Fibroblast of lung (primary cell): ENCODE data around the gene PRSS16. TPM values are rescaled to one million over a fixed set of nuclear protein-coding genes. Genes with fewer than 3 reads are reported as not detected.

Experiments
- DNase-seq, 2 donors: peaks; one replicate each; pipeline versions ENCODE4 v3.0.0 to v3.0.0-alpha.2; 2010; ENCODE audit warnings: low read depth in 2 of 2
- H2AFZ ChIP-seq: 2 replicates; pipeline ENCODE4 v1.5.1; 2012; ENCODE audit warnings: low read length, control low read depth, inconsistent platforms
- H3K27ac ChIP-seq: 2 replicates; pipeline ENCODE4 v1.5.1; 2011; ENCODE audit warnings: low read length, control low read depth; ENCODE audit not compliant: insufficient read depth
- H3K27me3 ChIP-seq: 2 replicates; pipeline ENCODE4 v1.5.1; 2011; ENCODE audit warnings: mild to moderate bottlenecking, low read length; ENCODE audit not compliant: control insufficient read depth, insufficient read depth
- H3K36me3 ChIP-seq: 2 replicates; pipeline ENCODE4 v1.5.1; 2011; ENCODE audit warnings: low read length; ENCODE audit not compliant: control insufficient read depth, insufficient read depth
- H3K4me1 ChIP-seq: 2 replicates; pipeline ENCODE4 v1.5.1; 2011; ENCODE audit warnings: low read length; ENCODE audit not compliant: control insufficient read depth, insufficient read depth; ENCODE audit errors: extremely low read depth
- H3K4me2 ChIP-seq: 2 replicates; pipeline ENCODE4 v1.5.1; 2011; ENCODE audit warnings: low read length, control low read depth; ENCODE audit not compliant: insufficient read depth; ENCODE audit errors: extremely low read depth
- H3K4me3 ChIP-seq, 4 experiments: fragments of 200-600 bp in 1 of 4; sonication (generic) in 1 of 4; replicated peaks in 1 of 4; 2 replicates each; pipeline ENCODE4 v1.5.1; 2011 to 2016; ENCODE audit warnings: low read length in 4 of 4, low read depth in 3 of 4, mild to moderate bottlenecking in 3 of 4, control low read depth in 2 of 4, inconsistent platforms in 1 of 4, mixed read lengths in 1 of 4; ENCODE audit not compliant: insufficient read depth in 1 of 4; ENCODE audit errors: control extremely low read depth in 1 of 4
- H3K79me2 ChIP-seq: 2 replicates; pipeline ENCODE4 v1.5.1; 2012; ENCODE audit warnings: mild to moderate bottlenecking, low read length, inconsistent platforms; ENCODE audit not compliant: control insufficient read depth, insufficient read depth
- H3K9ac ChIP-seq: 2 replicates; pipeline ENCODE4 v1.5.1; 2011; ENCODE audit warnings: mild to moderate bottlenecking, low read length, control low read depth; ENCODE audit not compliant: insufficient read depth
- H3K9me3 ChIP-seq: 2 replicates; pipeline ENCODE4 v1.5.1; 2012; ENCODE audit warnings: low read depth, low read length; ENCODE audit not compliant: control insufficient read depth, insufficient read depth
- H4K20me1 ChIP-seq: 2 replicates; pipeline ENCODE4 v1.5.1; 2011; ENCODE audit warnings: low read length; ENCODE audit not compliant: control insufficient read depth, insufficient read depth; ENCODE audit errors: extremely low read depth
- EZH2 ChIP-seq: IDR thresholded peaks from 2 replicates; pipeline ENCODE4 v1.5.1; 2012; ENCODE audit warnings: low read length, control low read depth, mild to moderate bottlenecking; ENCODE audit errors: missing control alignments
- polyA plus RNA-seq, 2 donors: library from polyadenylated mRNA; depleted of rRNA in 1 of 2; stranded (reverse) in 1 of 2; unstranded in 1 of 2; fragments of >200 nt; gene quantifications; 2 replicates each; pipeline ENCODE4 v1.2.1, GENCODE V29; 2011 to 2012; ENCODE audit warnings: missing spikeins in 1 of 2
- total RNA-seq: library from RNA; depleted of rRNA; stranded (reverse); fragments of >200 nt; gene quantifications from 2 replicates; pipeline ENCODE4 v1.2.1, GENCODE V29; 2014
- TF ChIP-seq, protein P1 (sequence below), 2 donors: IDR thresholded peaks in 1 of 2; conservative IDR thresholded peaks in 1 of 2; 1 replicate in 1 of 2; 2 replicates in 1 of 2; pipeline ENCODE4 v1.5.1; 2011 to 2012; ENCODE audit warnings: low read length in 2 of 2, control low read depth in 1 of 2, inconsistent platforms in 1 of 2, low read depth in 1 of 2, mild to moderate bottlenecking in 1 of 2

PRSS16 gene
- total and polyA plus RNA-seq, 2 donors (not counting 1 experiment from before 2014, with no cell fraction given): not detected

- Histone ChIP-seq H3K36me3 (no peaks in the 10 kb centered on the region), H3K4me3 (peak overlapping the region in 2 of 4 experiments; percentile 43 to 53), H2AFZ (peak overlapping the region; percentile 30), H4K20me1 (no peaks in the 10 kb centered on the region), H3K9ac (no peak overlapping the region), H3K4me2 (peak overlapping the region; percentile 71), H3K9me3 (no peaks in the 10 kb centered on the region), H3K79me2 (no peaks in the 10 kb centered on the region), H3K4me1 (no peaks in the 10 kb centered on the region), H3K27me3 (peaks cover 19% of the 10 kb centered on the region), H3K27ac (no peak overlapping the region)
- peak in 1 of 2 donors; percentile 67 for DNase-seq
- TF ChIP-seq, protein P1, sequence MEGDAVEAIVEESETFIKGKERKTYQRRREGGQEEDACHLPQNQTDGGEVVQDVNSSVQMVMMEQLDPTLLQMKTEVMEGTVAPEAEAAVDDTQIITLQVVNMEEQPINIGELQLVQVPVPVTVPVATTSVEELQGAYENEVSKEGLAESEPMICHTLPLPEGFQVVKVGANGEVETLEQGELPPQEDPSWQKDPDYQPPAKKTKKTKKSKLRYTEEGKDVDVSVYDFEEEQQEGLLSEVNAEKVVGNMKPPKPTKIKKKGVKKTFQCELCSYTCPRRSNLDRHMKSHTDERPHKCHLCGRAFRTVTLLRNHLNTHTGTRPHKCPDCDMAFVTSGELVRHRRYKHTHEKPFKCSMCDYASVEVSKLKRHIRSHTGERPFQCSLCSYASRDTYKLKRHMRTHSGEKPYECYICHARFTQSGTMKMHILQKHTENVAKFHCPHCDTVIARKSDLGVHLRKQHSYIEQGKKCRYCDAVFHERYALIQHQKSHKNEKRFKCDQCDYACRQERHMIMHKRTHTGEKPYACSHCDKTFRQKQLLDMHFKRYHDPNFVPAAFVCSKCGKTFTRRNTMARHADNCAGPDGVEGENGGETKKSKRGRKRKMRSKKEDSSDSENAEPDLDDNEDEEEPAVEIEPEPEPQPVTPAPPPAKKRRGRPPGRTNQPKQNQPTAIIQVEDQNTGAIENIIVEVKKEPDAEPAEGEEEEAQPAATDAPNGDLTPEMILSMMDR (conservative IDR thresholded peaks at IDR 0.05 in 1 of 2, IDR thresholded peaks at IDR 0.05 in 1 of 2; ENCODE audit: low read depth in 1 of 2, low read length in 2 of 2): peak in 1 of 2 donors; percentile 20
- TF ChIP-seq EZH2: peak; percentile 65
These were observed 4.2 kb downstream of the PRSS16 start for GRCh38 chr6:27251606-27252251.

DNA sequence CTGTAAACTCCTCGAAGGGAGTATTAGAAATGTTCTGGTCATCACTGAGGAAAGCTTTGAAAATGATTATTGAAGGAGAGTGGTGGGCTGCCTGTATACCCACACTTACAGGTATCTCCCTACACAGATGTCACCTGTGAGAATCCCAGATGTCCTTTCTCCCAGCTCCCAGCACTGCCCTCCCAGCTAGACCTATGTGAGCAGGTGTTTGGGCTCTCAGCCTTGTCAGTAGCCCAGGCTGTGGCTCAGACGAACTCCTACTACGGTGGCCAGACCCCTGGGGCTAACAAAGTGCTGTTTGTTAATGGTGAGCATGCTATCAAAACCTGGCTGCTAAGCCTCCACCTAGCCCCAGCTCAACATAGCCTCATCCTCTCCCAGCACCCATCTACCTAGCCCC is 7.1 kb downstream of the PRSS16 start:
- Histone ChIP-seq H2AFZ (no peak overlapping the region), H3K27me3 (peaks cover 19% of the 10 kb centered on the region), H3K79me2 (no peaks in the 10 kb centered on the region), H3K4me1 (no peaks in the 10 kb centered on the region), H3K27ac (no peak overlapping the region), H3K9me3 (no peaks in the 10 kb centered on the region), H3K4me2 (no peak overlapping the region), H3K36me3 (no peaks in the 10 kb centered on the region), H3K4me3 (no peak overlapping the region), H3K9ac (no peak overlapping the region), H4K20me1 (no peaks in the 10 kb centered on the region)
- no peak for DNase-seq
- TF ChIP-seq, protein P1 (conservative IDR thresholded peaks at IDR 0.05 in 1 of 2, IDR thresholded peaks at IDR 0.05 in 1 of 2; ENCODE audit: low read depth in 1 of 2, low read length in 2 of 2): no peak
- TF ChIP-seq EZH2: no peak

DNA sequence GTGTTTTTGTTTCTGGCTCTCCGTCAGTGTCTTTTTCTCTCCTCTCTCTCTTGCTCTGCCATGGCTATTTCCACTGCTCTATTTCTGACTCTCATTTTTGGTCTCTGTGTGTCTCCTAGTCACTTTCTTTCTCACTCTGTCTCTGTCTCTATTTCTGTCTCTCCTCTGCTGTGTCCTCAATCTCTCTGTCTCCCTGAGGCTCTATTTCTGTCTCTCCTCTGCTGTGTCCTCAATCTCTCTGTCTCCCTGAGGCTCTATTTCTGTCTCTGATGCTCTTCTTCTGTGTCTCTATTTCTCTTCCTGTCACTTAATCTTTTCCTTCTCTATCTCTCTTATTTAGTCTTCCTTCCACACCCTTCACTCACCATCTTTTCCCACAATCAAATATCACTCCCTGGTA is 8.4 kb downstream of the PRSS16 start:
- Histone ChIP-seq H3K9ac (no peak overlapping the region), H3K79me2 (no peaks in the 10 kb centered on the region), H3K27me3 (peaks cover 14% of the 10 kb centered on the region), H3K9me3 (no peaks in the 10 kb centered on the region), H3K4me2 (no peak overlapping the region), H3K4me3 (no peak overlapping the region), H2AFZ (no peak overlapping the region), H4K20me1 (no peaks in the 10 kb centered on the region), H3K36me3 (no peaks in the 10 kb centered on the region), H3K4me1 (no peaks in the 10 kb centered on the region), H3K27ac (no peak overlapping the region)
- TF ChIP-seq, protein P1 (conservative IDR thresholded peaks at IDR 0.05 in 1 of 2, IDR thresholded peaks at IDR 0.05 in 1 of 2; ENCODE audit: low read depth in 1 of 2, low read length in 2 of 2): no peak
- no peak for TF ChIP-seq EZH2
- no peak for DNase-seq
